HG02588 (cell line): ENCODE data around the gene YIPF5.
A peak's percentile ranks its signal among the peaks of the same experiment; 100 is the strongest.

Source experiments
- ATAC-seq: cut with Tn5 transposase; IDR thresholded peaks from one replicate; pipeline ENCODE4 v1.9.1; 2021; ENCODE audit warnings: mild to moderate bottlenecking, moderate library complexity; ENCODE audit not compliant: unreplicated experiment

YIPF5 gene

GRCh38 chr5:144183254-144183889 is 12.9 kb upstream of the YIPF5 start:
- no peak for ATAC-seq

- no peak for ATAC-seq
These were observed 8.8 kb upstream of the YIPF5 start for GRCh38 chr5:144179226-144179625.

GRCh38 chr5:144177548-144177947 is 7.1 kb upstream of the YIPF5 start:
- ATAC-seq = no peak

GRCh38 chr5:144173766-144174165 is 3.3 kb upstream of the YIPF5 start:
- no peak for ATAC-seq

- ATAC-seq = no peak
These were observed 569 bp downstream of the YIPF5 start for GRCh38 chr5:144169904-144170275.

- ATAC-seq = no peak
These were observed 2.5 kb downstream of the YIPF5 start for GRCh38 chr5:144167998-144168397.

DNA sequence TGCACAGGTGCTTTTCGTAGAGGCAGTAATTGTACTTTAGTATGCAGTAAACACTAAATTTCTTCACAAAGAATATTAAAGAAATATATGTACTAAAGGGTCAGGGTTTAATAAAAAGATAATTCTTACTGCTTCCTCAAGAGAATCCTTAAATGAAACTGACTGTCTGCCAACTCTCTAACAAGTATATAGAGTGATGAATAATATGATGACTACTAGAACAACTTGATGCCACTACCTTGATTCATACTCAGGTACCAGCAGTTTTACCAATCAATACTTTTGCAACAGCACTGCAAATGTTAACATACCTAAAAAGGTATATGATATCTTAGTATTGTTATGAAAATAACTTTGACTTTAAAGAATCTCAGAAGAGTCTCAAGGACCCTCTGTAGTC is 3.8 kb downstream of the YIPF5 start:
- ATAC-seq = no peak

DNA sequence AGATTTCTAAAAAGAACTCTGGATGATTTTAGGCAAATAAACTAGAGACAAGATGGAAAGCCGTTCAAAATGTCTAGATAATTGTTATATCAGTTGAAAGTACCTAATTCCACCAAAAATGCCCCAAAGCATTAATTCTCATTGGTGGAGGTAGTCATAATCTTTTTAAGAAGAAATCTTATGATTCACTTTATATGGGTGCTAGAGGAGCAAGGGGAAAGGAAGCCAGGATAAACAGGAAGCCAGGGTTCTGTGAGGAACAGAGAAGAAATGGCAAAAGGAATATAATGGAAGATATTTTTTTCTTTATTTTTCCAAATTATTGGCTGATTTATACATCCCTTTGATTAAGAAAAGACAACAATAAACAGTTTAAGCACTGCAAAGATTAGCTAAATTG is 7.8 kb downstream of the YIPF5 start:
- ATAC-seq = no peak

- ATAC-seq = no peak
These were observed 13.7 kb downstream of the YIPF5 start for GRCh38 chr5:144156767-144157171.

GRCh38 chr5:144151026-144151425 is 19.4 kb downstream of the YIPF5 start:
- no peak for ATAC-seq

GRCh38 chr5:144144956-144145751 is 25.3 kb downstream of the YIPF5 start:
- no peak for ATAC-seq

- no peak for ATAC-seq
These were observed 26.8 kb downstream of the YIPF5 start for GRCh38 chr5:144143625-144144024.

DNA sequence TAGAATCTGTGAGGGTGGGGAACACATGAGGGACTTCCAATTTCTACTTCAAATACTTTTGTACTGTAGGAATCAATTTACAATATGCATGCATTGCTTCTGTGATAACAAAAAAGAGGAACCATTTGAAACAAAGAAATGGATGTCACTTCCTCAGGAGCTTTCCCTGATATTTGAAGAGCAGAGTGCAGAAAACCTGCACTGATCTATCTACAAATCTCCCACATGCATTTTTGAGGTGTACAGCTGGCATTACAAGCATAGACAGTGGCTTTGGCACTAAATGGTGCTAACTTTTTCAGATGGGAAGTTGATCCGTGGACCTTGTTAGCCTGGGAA is 27.7 kb downstream of the YIPF5 start:
- no peak for ATAC-seq

DNA sequence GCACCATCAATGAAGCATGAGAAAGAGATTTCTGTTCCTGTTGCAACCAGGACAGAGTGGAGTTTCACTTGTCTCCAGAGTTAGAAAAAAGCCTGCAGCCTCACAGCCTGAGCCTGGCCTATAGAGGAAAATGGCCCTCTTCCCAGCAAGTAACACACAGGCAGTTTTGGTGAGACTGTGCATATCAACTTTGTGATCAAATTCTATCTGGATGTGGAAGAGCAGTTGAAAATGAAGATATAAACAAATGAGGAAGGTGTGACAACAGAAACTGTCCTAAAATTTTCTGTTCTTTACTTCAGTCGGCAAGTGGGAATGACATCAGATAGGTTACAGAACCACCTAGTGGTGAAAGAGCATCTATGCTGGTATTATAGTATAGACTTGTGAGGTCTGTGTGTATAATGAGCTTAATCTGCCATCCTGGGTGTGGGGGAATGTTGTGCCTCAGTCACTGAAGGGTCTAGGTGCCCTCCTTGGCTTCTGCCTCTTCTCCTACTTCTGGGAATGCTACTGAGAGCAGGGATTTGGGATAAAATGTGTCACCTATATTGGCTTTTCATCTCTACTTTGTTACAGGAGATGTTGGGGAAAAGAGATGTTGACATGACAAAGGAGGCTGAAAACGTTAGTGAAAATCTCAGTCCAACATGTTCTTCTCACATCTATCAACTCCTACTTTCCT is 28.2 kb downstream of the YIPF5 start:
- peak; percentile 95 for ATAC-seq

GRCh38 chr5:144141585-144141984 is 28.9 kb downstream of the YIPF5 start:
- ATAC-seq = no peak

GRCh38 chr5:144139586-144139985 is 30.9 kb downstream of the YIPF5 start:
- ATAC-seq = no peak

DNA sequence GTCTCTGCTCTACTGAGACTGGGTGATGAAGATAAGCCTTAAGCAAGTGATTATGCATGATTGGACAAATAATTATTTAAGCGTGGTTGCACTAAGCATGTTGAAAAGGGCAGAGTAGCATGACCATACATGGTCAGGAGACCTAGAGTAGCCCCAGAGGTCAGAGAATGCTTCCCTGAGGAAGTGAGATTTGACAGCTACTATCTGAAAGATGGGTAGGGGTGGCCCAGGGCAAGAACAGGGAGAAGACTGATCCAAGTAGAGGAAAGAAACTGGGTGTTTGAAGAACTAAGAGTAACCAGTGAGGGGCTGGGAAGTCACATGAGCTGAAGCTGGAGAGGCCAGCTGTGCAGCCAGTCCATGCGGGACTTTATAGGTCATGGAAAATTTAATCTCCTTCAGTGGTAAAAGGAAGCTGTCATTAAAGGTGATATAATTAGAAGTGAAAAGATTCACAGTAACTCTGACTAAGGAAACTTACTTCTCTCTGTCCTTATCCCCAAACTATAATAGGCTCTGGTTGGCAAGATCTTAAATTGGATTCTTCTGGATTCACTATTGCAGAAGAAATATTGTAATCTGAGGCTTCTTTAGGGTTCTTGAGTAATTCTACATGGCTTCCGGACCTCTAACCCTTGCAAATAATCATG is 35.2 kb downstream of the YIPF5 start:
- ATAC-seq = no peak

DNA sequence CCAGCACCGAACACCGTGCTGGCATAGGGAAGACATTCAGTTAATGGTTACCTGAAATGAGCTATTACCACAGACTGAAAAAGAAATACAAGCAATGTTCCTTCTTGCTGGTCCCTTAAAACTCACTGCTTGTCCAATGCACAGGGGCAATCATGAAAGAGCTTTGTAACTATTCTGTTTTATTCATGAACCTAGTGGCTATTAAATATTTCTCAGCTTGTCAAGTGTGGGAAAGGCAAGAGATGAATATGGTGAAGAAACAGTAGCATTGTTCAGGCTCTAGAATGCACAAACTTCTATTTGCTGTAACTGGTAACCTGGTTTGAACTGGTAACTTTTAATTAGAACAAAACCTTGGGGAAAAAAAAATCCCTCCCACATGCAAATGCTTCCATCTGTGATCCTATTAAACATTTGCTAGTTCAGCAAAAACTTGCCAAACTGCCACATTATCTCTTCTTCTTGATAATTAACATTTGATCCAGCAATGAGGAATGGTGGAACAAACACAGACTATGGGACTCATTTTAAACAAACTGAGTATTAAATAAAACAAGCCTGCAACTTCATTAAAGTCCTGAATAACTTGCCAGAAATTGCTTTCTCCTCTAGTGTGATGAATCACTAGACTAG is 36.1 kb downstream of the YIPF5 start:
- no peak for ATAC-seq

DNA sequence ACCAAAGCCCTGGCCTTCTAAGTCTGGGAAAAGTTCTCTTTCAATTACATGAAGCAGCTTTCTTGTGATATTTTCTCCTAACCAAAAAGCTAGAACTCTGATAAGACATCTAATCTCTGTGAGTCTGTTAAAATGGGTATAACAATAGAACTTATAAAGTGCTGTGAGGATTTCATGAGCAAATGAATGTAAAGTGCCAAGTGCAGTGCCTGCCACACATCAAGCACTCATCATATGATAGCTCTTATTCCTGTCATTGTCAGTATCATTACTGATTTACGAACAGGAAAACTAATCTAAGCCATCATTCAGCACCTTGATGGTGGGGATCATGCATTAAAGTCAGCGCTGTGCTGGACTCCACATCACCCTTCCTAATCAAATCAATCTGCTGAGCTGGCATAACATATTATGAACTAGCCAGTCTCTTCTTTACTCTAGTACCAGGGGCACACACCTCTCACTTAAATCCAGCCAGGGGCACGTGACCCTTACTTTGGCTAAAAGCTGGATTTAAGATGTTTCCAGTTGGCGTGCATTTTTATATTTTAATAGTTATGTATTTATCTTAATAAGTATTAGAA is 37.3 kb downstream of the YIPF5 start:
- no peak for ATAC-seq

- ATAC-seq = no peak
These were observed 39.2 kb downstream of the YIPF5 start for GRCh38 chr5:144131261-144131660.

GRCh38 chr5:144130306-144130705 is 40.2 kb downstream of the YIPF5 start:
- no peak for ATAC-seq
